ENCODE results near the gene SPACA9.

The SPACA9 gene

DNA sequence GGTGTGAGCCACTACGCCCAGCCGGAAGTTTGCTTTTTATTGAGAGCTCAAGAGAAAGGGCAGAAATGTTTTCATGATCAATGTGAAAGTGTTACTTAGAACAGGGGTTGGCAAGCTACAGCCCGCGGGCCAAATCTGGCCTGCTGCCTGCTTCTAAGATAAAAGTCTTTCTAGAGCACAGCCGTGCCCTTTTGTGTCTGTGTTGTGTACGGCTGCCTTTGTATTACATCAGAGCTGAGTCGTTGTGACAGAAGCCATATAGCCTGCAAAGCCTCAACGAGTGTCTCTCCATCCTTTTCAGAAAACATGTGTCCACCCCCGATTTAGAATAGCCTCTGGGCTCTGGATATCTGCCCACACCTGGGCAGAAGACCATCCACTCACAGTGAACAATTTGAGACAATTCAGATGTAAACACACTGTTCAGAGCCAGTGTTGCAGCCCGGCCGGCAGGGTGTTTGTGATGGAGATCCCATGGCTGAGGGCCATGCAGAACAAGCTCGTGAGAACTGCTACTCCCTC lies 29.5 kb upstream of the SPACA9 start:
- TF ChIP-seq, protein P1, sequence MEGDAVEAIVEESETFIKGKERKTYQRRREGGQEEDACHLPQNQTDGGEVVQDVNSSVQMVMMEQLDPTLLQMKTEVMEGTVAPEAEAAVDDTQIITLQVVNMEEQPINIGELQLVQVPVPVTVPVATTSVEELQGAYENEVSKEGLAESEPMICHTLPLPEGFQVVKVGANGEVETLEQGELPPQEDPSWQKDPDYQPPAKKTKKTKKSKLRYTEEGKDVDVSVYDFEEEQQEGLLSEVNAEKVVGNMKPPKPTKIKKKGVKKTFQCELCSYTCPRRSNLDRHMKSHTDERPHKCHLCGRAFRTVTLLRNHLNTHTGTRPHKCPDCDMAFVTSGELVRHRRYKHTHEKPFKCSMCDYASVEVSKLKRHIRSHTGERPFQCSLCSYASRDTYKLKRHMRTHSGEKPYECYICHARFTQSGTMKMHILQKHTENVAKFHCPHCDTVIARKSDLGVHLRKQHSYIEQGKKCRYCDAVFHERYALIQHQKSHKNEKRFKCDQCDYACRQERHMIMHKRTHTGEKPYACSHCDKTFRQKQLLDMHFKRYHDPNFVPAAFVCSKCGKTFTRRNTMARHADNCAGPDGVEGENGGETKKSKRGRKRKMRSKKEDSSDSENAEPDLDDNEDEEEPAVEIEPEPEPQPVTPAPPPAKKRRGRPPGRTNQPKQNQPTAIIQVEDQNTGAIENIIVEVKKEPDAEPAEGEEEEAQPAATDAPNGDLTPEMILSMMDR (IDR thresholded peaks at IDR 0.05; ENCODE audit: insufficient read depth, low read length, missing control alignments): no peak
- ChIA-PET CTCF (interaction anchor here (1.0 to 1.4 kb wide), 2 partner anchors 10 to 47 kb away, joined by 3 read pairs; no protein-coding TSS in a partner anchor), POLR2A (no interaction called here)
- DNase-seq (ENCODE audit: low read depth, low spot score): no peak
- H3K4me3 ChIP-seq (ENCODE audit: low read depth, low read length): no peak overlapping the region

GRCh38 chr9:132853482-132853881 lies 25.2 kb upstream of the SPACA9 start:
- DNase-seq (ENCODE audit: low read depth, low spot score): no peak
- ChIA-PET CTCF (interaction anchor here (0.9 kb wide), 1 partner anchor 347 kb away, joined by 3 read pairs; no protein-coding TSS in a partner anchor), POLR2A (no interaction called here)
- H3K4me3 ChIP-seq (ENCODE audit: low read depth, low read length): no peak overlapping the region
- TF ChIP-seq, protein P1 (IDR thresholded peaks at IDR 0.05; ENCODE audit: insufficient read depth, low read length, missing control alignments): no peak

GRCh38 chr9:132854832-132855231 lies 23.9 kb upstream of the SPACA9 start:
- no peak for DNase-seq (ENCODE audit: low read depth, low spot score)
- no peak overlapping the region for H3K4me3 ChIP-seq (ENCODE audit: low read depth, low read length)
- TF ChIP-seq, protein P1 (IDR thresholded peaks at IDR 0.05; ENCODE audit: insufficient read depth, low read length, missing control alignments): no peak
- POLR2A ChIA-PET: no interaction called here
- CTCF ChIA-PET: no interaction called here

- TF ChIP-seq, protein P1 (IDR thresholded peaks at IDR 0.05; ENCODE audit: insufficient read depth, low read length, missing control alignments): no peak
- ChIA-PET CTCF (interaction anchor here (1.6 kb wide), 1 partner anchor 46 kb away, joined by 3 read pairs; no protein-coding TSS in a partner anchor), POLR2A (no interaction called here)
- H3K4me3 ChIP-seq (ENCODE audit: low read depth, low read length): no peak overlapping the region
- no peak for DNase-seq (ENCODE audit: low read depth, low spot score)
Measured at GRCh38 chr9:132855904-132856303, 22.8 kb upstream of the SPACA9 start.

- no peak overlapping the region for H3K4me3 ChIP-seq (ENCODE audit: low read depth, low read length)
- CTCF ChIA-PET: interaction anchor here (1.6 kb wide), 1 partner anchor 44 kb away, joined by 3 read pairs; no protein-coding TSS in a partner anchor
- DNase-seq (ENCODE audit: low read depth, low spot score): peak; percentile 23
- POLR2A ChIA-PET: no interaction called here
- TF ChIP-seq, protein P1 (IDR thresholded peaks at IDR 0.05; ENCODE audit: insufficient read depth, low read length, missing control alignments): no peak
Measured at GRCh38 chr9:132857031-132857430, 21.7 kb upstream of the SPACA9 start.

GRCh38 chr9:132857616-132858342 lies 20.9 kb upstream of the SPACA9 start:
- POLR2A ChIA-PET: no interaction called here
- CTCF ChIA-PET: no interaction called here

More at GRCh38 chr9:132857616-132858342, 20.9 kb upstream of the SPACA9 start:
- DNase-seq (ENCODE audit: low read depth, low spot score): no peak
- H3K4me3 ChIP-seq (ENCODE audit: low read depth, low read length): no peak overlapping the region
- TF ChIP-seq, protein P1 (IDR thresholded peaks at IDR 0.05; ENCODE audit: insufficient read depth, low read length, missing control alignments): no peak
